ENCODE results near the gene GRHL3.

GRHL3 gene

GRCh38 chr1:24393892-24394291 is 74.7 kb downstream of the GRHL3 start:
- Histone ChIP-seq H3K27me3 (ENCODE audit: control insufficient read depth in 3 of 3, insufficient read depth in 3 of 3, low read depth in 1 of 3, low read length in 3 of 3) (no peaks in the 10 kb centered on the region), H3K14ac (ENCODE audit: low read length) (no peak overlapping the region), H3K4me1 (ENCODE audit: control insufficient read depth in 2 of 2, insufficient read depth in 1 of 2, low read depth in 1 of 2, low read length in 2 of 2) (no peaks in the 10 kb centered on the region), H2AK5ac (ENCODE audit: low read depth, low read length) (no peak overlapping the region), H2AFZ (ENCODE audit: low read length) (no peak overlapping the region), H3K18ac (ENCODE audit: low read length) (no peak overlapping the region), H3K79me1 (ENCODE audit: low read depth, low read length) (peaks cover 2% of the 10 kb centered on the region), H2BK15ac (ENCODE audit: low read length) (no peak overlapping the region), H3K9ac (ENCODE audit: low read depth, low read length, poor library complexity) (no peak overlapping the region), H3K36me3 (replicated peaks in 1 of 2; ENCODE audit: control insufficient read depth in 2 of 2, insufficient read depth in 2 of 2, low read length in 2 of 2) (no peaks in the 10 kb centered on the region), H2BK12ac (ENCODE audit: low read length) (no peak overlapping the region), H3K4ac (ENCODE audit: low read length) (no peak overlapping the region), H4K8ac (ENCODE audit: low read depth, low read length) (no peak overlapping the region), H2BK5ac (ENCODE audit: low read length) (no peak overlapping the region), H2BK120ac (ENCODE audit: low read depth, low read length) (no peak overlapping the region), H3K4me2 (ENCODE audit: insufficient read depth, low read length, poor library complexity, severe bottlenecking) (no peak overlapping the region), H3K23ac (ENCODE audit: low read depth, low read length, poor library complexity) (no peak overlapping the region), H3K27ac (replicated peaks; ENCODE audit: low read length) (no peak overlapping the region), H4K91ac (ENCODE audit: low read depth, low read length, poor library complexity) (no peak overlapping the region), H3K9me3 (replicated peaks in 1 of 2; ENCODE audit: control insufficient read depth in 2 of 2, insufficient read depth in 1 of 2, low read depth in 1 of 2, low read length in 2 of 2) (no peaks in the 10 kb centered on the region), H3K4me3 (ENCODE audit: low read length in 2 of 2) (no peak overlapping the region)
- WGBS, 2 donors (ENCODE audit: extremely low coverage in 2 of 2, insufficient read length in 2 of 2, insufficient replicate concordance in 1 of 2) = no CpG with 5 or more reads among the region's 6 CpGs
- DNase-seq (ENCODE audit: low spot score) = no peak

GRCh38 chr1:24400065-24400464 is 80.9 kb downstream of the GRHL3 start:
- no peak overlapping the region for H2BK12ac ChIP-seq (ENCODE audit: low read length)
- no peak overlapping the region for H3K4me2 ChIP-seq (ENCODE audit: insufficient read depth, low read length, poor library complexity, severe bottlenecking)
- no peak overlapping the region for H2AK5ac ChIP-seq (ENCODE audit: low read depth, low read length)
- H2AFZ ChIP-seq (ENCODE audit: low read length) = no peak overlapping the region
- no peaks in the 10 kb centered on the region for H3K4me1 ChIP-seq (ENCODE audit: control insufficient read depth in 2 of 2, insufficient read depth in 1 of 2, low read depth in 1 of 2, low read length in 2 of 2)
- H3K14ac ChIP-seq (ENCODE audit: low read length) = no peak overlapping the region
- H2BK120ac ChIP-seq (ENCODE audit: low read depth, low read length) = no peak overlapping the region
- H4K8ac ChIP-seq (ENCODE audit: low read depth, low read length) = no peak overlapping the region
- H3K9ac ChIP-seq (ENCODE audit: low read depth, low read length, poor library complexity) = no peak overlapping the region
- no peaks in the 10 kb centered on the region for H3K9me3 ChIP-seq (replicated peaks in 1 of 2; ENCODE audit: control insufficient read depth in 2 of 2, insufficient read depth in 1 of 2, low read depth in 1 of 2, low read length in 2 of 2)
- H3K4ac ChIP-seq (ENCODE audit: low read length) = no peak overlapping the region
- H4K91ac ChIP-seq (ENCODE audit: low read depth, low read length, poor library complexity) = no peak overlapping the region
- WGBS, 2 donors (ENCODE audit: extremely low coverage in 2 of 2, insufficient read length in 2 of 2, insufficient replicate concordance in 1 of 2) = no CpG with 5 or more reads among the region's 1 CpG
- no peak overlapping the region for H2BK5ac ChIP-seq (ENCODE audit: low read length)
- no peak for DNase-seq (ENCODE audit: low spot score)
- no peak overlapping the region for H3K4me3 ChIP-seq (ENCODE audit: low read length in 2 of 2)
- H3K23ac ChIP-seq (ENCODE audit: low read depth, low read length, poor library complexity) = no peak overlapping the region
- no peak overlapping the region for H3K27ac ChIP-seq (replicated peaks; ENCODE audit: low read length)
- no peaks in the 10 kb centered on the region for H3K27me3 ChIP-seq (ENCODE audit: control insufficient read depth in 3 of 3, insufficient read depth in 3 of 3, low read depth in 1 of 3, low read length in 3 of 3)
- H3K36me3 ChIP-seq (replicated peaks in 1 of 2; ENCODE audit: control insufficient read depth in 2 of 2, insufficient read depth in 2 of 2, low read length in 2 of 2) = no peaks in the 10 kb centered on the region
- no peak overlapping the region for H2BK15ac ChIP-seq (ENCODE audit: low read length)
- no peak overlapping the region for H3K18ac ChIP-seq (ENCODE audit: low read length)
- H3K79me1 ChIP-seq (ENCODE audit: low read depth, low read length) = no peaks in the 10 kb centered on the region

- no CpG with 5 or more reads among the region's 4 CpGs for WGBS, 2 donors (ENCODE audit: extremely low coverage in 2 of 2, insufficient read length in 2 of 2, insufficient replicate concordance in 1 of 2)
Observed at GRCh38 chr1:24403806-24404205, 84.6 kb downstream of the GRHL3 start.

More at GRCh38 chr1:24403806-24404205, 84.6 kb downstream of the GRHL3 start:
- Histone ChIP-seq H2AK5ac (ENCODE audit: low read depth, low read length) (no peak overlapping the region), H3K18ac (ENCODE audit: low read length) (no peak overlapping the region), H3K36me3 (replicated peaks in 1 of 2; ENCODE audit: control insufficient read depth in 2 of 2, insufficient read depth in 2 of 2, low read length in 2 of 2) (no peaks in the 10 kb centered on the region), H3K4ac (ENCODE audit: low read length) (no peak overlapping the region), H2AFZ (ENCODE audit: low read length) (no peak overlapping the region), H2BK15ac (ENCODE audit: low read length) (no peak overlapping the region), H2BK120ac (ENCODE audit: low read depth, low read length) (no peak overlapping the region), H3K4me3 (ENCODE audit: low read length in 2 of 2) (no peak overlapping the region), H2BK12ac (ENCODE audit: low read length) (no peak overlapping the region), H3K4me1 (ENCODE audit: control insufficient read depth in 2 of 2, insufficient read depth in 1 of 2, low read depth in 1 of 2, low read length in 2 of 2) (no peaks in the 10 kb centered on the region), H4K8ac (ENCODE audit: low read depth, low read length) (no peak overlapping the region), H3K23ac (ENCODE audit: low read depth, low read length, poor library complexity) (no peak overlapping the region), H4K91ac (ENCODE audit: low read depth, low read length, poor library complexity) (no peak overlapping the region), H3K14ac (ENCODE audit: low read length) (no peak overlapping the region), H3K9me3 (replicated peaks in 1 of 2; ENCODE audit: control insufficient read depth in 2 of 2, insufficient read depth in 1 of 2, low read depth in 1 of 2, low read length in 2 of 2) (no peaks in the 10 kb centered on the region), H3K27ac (replicated peaks; ENCODE audit: low read length) (no peak overlapping the region), H3K27me3 (ENCODE audit: control insufficient read depth in 3 of 3, insufficient read depth in 3 of 3, low read depth in 1 of 3, low read length in 3 of 3) (no peaks in the 10 kb centered on the region), H3K9ac (ENCODE audit: low read depth, low read length, poor library complexity) (no peak overlapping the region), H3K79me1 (ENCODE audit: low read depth, low read length) (no peaks in the 10 kb centered on the region), H3K4me2 (ENCODE audit: insufficient read depth, low read length, poor library complexity, severe bottlenecking) (no peak overlapping the region), H2BK5ac (ENCODE audit: low read length) (no peak overlapping the region)
- no peak for DNase-seq (ENCODE audit: low spot score)

All from neuronal stem cell (in vitro differentiated cells).